Activated T-helper 1 cell treated with anti-CD3 and anti-CD28 coated beads, Interleukin-12 subunit alpha, Interleukin-12 subunit beta, Interleukin-2, Interleukin-4 antibody, amounts not matched to agents 30 ng/mL and 10 ng/mL and 1 ng/mL, durations not matched to agents 14 hours and 24 hours and 36 hours (primary cell): Measurements from ENCODE around the gene FAAP20. TPM values are rescaled to one million over a fixed set of nuclear protein-coding genes. Genes with fewer than 3 reads are reported as not detected.

Source experiments
- DNase-seq: peaks from one replicate; pipeline ENCODE4 v3.0.0; 2021; ENCODE audit warnings: low spot score
- H3K27ac Mint-ChIP-seq: one replicate; pipeline ENCODE4 v1.8.0; 2021; ENCODE audit warnings: mild to moderate bottlenecking, mixed read lengths
- H3K27me3 Mint-ChIP-seq: one replicate; pipeline ENCODE4 v1.8.0; 2022; ENCODE audit warnings: mild to moderate bottlenecking, moderate library complexity, mixed read lengths; ENCODE audit not compliant: insufficient read depth
- H3K36me3 Mint-ChIP-seq: one replicate; pipeline ENCODE4 v1.8.0; 2021; ENCODE audit warnings: low read depth, mixed read lengths
- H3K4me1 Mint-ChIP-seq: one replicate; pipeline ENCODE4 v1.8.0; 2021; ENCODE audit warnings: low read depth, mixed read lengths
- H3K4me3 Mint-ChIP-seq: one replicate; pipeline ENCODE4 v1.8.0; 2021; ENCODE audit warnings: mild to moderate bottlenecking, moderate library complexity, mixed read lengths
- H3K9me3 Mint-ChIP-seq: one replicate; pipeline ENCODE4 v1.8.0; 2021; ENCODE audit warnings: mixed read lengths
- intact Hi-C: fragments of 100-400 bp; cut with micrococcal nuclease; formaldehyde crosslinking; loops from one replicate; pipeline ENCODE4 v1.15.1; 2024
- total RNA-seq: library from RNA; stranded (reverse); gene quantifications from 2 replicates; pipeline ENCODE4 v1.2.3, GENCODE V29; 2022

Gene FAAP20
- total RNA-seq, 1 donor from 2014 or later: 50.5 TPM

GRCh38 chr1:2202843-2203601 lies 8.4 kb upstream of the FAAP20 start:
- no peak overlapping the region for H3K4me3 Mint-ChIP-seq
- DNase-seq: no peak
- H3K4me1 Mint-ChIP-seq: peaks cover 17% of the 10 kb centered on the region
- intact Hi-C loops: loop anchor here (5.0 kb wide), 1 partner anchor 1569 kb away; the partner anchor contains the start of gene SMIM1
- H3K36me3 Mint-ChIP-seq: no peaks in the 10 kb centered on the region
- H3K9me3 Mint-ChIP-seq: no peaks in the 10 kb centered on the region
- no peak overlapping the region for H3K27ac Mint-ChIP-seq
- H3K27me3 Mint-ChIP-seq: no peaks in the 10 kb centered on the region

DNA sequence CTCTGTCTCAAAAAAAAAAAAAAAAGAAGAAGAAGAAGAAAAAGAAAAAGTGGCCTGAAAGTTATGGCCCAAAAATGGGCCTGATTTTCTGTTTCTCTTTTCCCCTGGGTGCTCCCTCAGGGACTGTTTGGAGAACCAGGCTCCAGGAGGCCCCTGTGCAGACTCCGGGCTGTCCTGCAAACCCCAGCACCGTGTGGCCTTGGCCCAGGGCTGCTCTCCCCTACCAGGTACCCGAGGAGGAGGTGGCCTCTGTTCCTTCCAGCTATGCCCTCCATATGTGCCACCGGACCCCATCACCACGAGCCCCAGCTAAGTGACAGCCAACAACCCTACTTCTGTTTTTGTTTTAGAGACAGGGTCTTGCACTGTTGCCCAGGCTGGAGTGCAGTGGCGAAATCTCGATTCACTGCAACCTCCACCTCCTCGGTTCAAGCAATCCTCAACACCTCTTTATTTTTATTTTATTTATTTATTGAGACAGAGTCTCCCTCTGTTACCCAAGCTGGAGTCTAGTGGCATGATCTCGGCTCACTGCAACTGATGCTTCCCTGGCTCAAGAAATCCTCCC lies 7.5 kb upstream of the FAAP20 start:
- H3K27me3 Mint-ChIP-seq: no peaks in the 10 kb centered on the region
- H3K36me3 Mint-ChIP-seq: no peaks in the 10 kb centered on the region
- DNase-seq: no peak
- intact Hi-C loops: loop anchor here (5.0 kb wide), 1 partner anchor 1570 kb away; the partner anchor contains the start of gene SMIM1
- no peaks in the 10 kb centered on the region for H3K9me3 Mint-ChIP-seq
- H3K4me3 Mint-ChIP-seq: no peak overlapping the region
- H3K27ac Mint-ChIP-seq: no peak overlapping the region
- H3K4me1 Mint-ChIP-seq: peaks cover 17% of the 10 kb centered on the region

GRCh38 chr1:2201062-2201461 lies 6.5 kb upstream of the FAAP20 start:
- no peaks in the 10 kb centered on the region for H3K36me3 Mint-ChIP-seq
- H3K9me3 Mint-ChIP-seq: no peaks in the 10 kb centered on the region
- intact Hi-C loops: loop anchor here (5.0 kb wide), 1 partner anchor 1571 kb away; the partner anchor contains the start of gene SMIM1
- H3K27me3 Mint-ChIP-seq: no peaks in the 10 kb centered on the region
- H3K4me1 Mint-ChIP-seq: peaks cover 17% of the 10 kb centered on the region
- no peak overlapping the region for H3K27ac Mint-ChIP-seq
- no peak for DNase-seq
- no peak overlapping the region for H3K4me3 Mint-ChIP-seq

DNA sequence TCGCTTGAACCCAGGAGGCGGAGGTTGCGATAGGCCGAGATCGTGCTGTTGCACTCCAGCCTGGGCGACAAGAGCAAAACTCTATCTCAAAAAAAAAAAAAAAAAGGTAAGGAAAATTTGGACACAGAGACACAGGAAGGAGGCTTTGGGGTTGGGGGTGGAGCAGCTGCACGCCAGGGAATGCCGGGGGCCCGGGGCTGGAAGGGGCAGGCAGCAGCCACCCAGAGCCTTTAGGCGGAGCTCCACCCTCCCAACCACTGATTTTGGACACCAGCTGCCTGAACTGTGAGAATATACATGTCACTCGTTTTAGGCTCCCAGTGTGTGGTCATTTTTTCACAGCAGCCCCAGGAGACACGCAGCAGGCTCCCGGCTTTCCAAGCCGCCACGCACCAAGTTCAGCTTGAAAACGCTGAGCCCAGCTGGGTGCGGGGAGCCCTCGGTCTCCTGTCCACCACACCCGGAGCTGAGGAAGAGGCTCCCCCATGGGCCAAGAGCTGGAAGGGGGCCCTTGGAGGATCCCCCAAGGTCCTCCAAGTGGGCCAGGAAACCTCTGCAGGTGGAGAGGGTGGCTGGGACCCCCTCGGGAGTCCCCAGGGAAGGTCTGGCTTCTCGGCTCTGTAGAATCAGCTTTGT lies 5.9 kb upstream of the FAAP20 start:
- H3K36me3 Mint-ChIP-seq: no peaks in the 10 kb centered on the region
- no peaks in the 10 kb centered on the region for H3K9me3 Mint-ChIP-seq
- H3K27me3 Mint-ChIP-seq: no peaks in the 10 kb centered on the region
- H3K4me1 Mint-ChIP-seq: peaks cover 17% of the 10 kb centered on the region
- no peak overlapping the region for H3K27ac Mint-ChIP-seq
- DNase-seq: no peak
- no peak overlapping the region for H3K4me3 Mint-ChIP-seq
- intact Hi-C loops: loop anchor here (5.0 kb wide), 1 partner anchor 1572 kb away; the partner anchor contains the start of gene SMIM1

DNA sequence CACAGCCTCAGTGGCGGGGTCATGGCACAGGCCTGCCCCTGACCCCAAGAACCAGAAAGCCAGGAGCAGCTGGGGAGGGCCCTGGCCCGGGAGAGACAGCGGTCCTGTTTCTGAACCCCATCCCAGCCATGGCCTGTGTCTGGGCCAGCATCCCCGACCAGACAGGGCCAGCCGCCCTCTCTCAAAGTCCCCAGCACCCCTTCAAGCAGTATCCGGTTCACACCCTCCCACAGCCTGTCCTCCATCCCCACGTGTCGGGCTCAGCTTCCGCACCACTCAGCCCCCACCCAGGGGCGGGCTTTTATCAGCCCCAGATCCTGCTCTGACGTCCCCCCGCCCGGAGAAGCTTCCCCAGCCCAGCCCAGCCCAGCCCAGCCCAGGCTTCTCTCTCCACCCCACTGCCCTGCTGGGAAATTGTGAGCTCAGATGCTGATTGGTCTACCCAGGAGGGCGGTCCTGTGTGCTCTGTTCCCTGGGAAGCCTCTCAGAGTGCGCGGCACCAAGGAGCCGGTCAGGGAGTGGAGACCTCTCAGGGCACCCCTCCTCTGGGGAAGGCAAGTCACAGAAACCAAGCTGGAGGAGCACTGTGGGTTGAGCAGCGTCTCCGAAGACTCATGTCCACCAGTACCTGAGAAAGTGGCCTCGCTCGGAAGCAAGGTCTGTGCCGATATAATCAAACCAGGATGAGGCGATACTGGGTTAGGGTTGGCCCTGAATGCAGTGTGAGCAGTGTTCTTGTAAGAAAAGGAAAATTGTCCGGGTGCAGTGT lies 4.7 kb upstream of the FAAP20 start:
- Mint-ChIP-seq H3K4me1 (peaks cover 17% of the 10 kb centered on the region), H3K4me3 (peak overlapping the region; percentile 91), H3K9me3 (no peaks in the 10 kb centered on the region), H3K27me3 (no peaks in the 10 kb centered on the region), H3K36me3 (no peaks in the 10 kb centered on the region), H3K27ac (peak overlapping the region; percentile 89)
- intact Hi-C loops: loop anchor here (1.0 to 5.0 kb wide), 7 partner anchors 33 to 588 kb away; partner anchors contain the start of genes MORN1 and RER1
- DNase-seq: peak; percentile 82

DNA sequence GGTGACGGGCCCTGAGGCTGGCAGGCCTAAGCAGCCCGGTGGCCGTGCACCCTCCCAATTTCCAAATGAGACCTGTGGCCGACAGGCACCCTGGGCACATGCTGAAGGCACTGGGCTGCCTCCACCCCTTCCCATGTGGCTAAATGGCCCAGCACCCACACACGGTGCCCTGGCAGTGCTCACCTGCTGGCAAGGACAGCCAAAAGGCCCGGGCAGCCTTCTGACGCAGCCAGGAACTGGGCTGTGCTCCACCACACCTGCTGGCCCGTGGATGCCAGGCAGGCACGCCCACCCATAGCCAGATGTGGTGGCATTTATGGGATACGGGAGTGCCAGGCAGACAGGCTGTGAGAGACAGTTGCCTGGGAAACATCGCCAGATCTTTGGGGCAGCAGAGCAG lies 4.0 kb upstream of the FAAP20 start:
- no peaks in the 10 kb centered on the region for H3K27me3 Mint-ChIP-seq
- no peak for DNase-seq
- intact Hi-C loops: loop anchor here (5.0 kb wide), 2 partner anchors 444 to 589 kb away; no protein-coding TSS in a partner anchor
- peaks cover 17% of the 10 kb centered on the region for H3K4me1 Mint-ChIP-seq
- H3K4me3 Mint-ChIP-seq: peak overlapping the region; percentile 91
- peak overlapping the region; percentile 89 for H3K27ac Mint-ChIP-seq
- no peaks in the 10 kb centered on the region for H3K36me3 Mint-ChIP-seq
- H3K9me3 Mint-ChIP-seq: no peaks in the 10 kb centered on the region

DNA sequence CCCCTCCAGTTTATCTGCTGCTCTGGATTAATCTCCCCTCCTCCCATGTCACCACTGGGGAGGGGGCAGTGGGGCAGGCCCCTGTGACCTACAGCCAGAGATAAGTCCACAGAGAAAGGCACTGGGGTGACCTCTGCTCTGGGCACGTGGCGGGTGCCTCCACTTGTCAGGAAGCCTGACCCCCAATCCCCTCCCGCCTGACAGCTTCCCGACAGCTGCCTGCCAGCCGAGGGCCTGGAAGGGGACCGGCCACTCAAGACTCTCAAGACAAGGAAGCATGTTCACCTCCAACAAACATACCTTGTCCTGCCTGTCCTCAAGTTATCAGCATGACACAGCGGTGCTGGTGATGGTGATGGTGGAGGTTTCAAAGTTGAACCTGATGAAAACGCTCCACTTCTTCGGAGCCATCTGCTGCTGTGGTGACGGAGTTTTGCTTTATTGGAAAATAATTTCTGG lies 3.2 kb upstream of the FAAP20 start:
- Mint-ChIP-seq H3K27me3 (no peaks in the 10 kb centered on the region), H3K4me3 (no peak overlapping the region), H3K36me3 (no peaks in the 10 kb centered on the region), H3K9me3 (no peaks in the 10 kb centered on the region), H3K27ac (peak overlapping the region; percentile 23), H3K4me1 (peaks cover 17% of the 10 kb centered on the region)
- intact Hi-C loops: loop anchor here (5.0 kb wide), 2 partner anchors 445 to 590 kb away; no protein-coding TSS in a partner anchor
- DNase-seq: no peak

GRCh38 chr1:2196901-2197638 lies 2.5 kb upstream of the FAAP20 start:
- Mint-ChIP-seq H3K27ac (no peak overlapping the region), H3K4me1 (peaks cover 17% of the 10 kb centered on the region), H3K9me3 (no peaks in the 10 kb centered on the region), H3K36me3 (no peaks in the 10 kb centered on the region), H3K27me3 (no peaks in the 10 kb centered on the region), H3K4me3 (no peak overlapping the region)
- DNase-seq: no peak
- intact Hi-C loops: loop anchor here (5.0 kb wide), 2 partner anchors 445 to 590 kb away; no protein-coding TSS in a partner anchor

DNA sequence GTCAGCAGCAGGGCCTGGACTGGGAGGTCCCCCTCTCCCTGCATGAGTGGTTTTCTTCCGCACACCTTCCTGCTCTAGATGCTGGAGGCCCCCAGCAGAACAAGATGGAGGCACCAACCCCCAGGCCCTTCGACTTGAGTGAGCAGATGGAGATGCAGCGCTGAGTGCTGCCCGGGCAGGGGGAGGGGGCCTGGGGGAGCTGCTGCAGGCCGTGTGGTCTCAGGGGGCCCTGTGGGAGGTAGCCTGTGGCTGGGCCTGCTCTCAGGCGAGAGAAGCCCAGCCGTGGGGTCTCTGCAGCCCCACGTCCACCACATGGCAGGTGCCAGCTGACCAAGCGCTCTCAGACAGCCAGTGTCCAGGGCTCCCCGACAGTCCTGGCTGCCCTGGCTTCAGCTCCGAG lies 1.2 kb upstream of the FAAP20 start:
- DNase-seq: no peak
- no peaks in the 10 kb centered on the region for H3K27me3 Mint-ChIP-seq
- no peaks in the 10 kb centered on the region for H3K9me3 Mint-ChIP-seq
- peaks cover 21% of the 10 kb centered on the region for H3K4me1 Mint-ChIP-seq
- intact Hi-C loops: loop anchor here (1.0 to 5.0 kb wide), 10 partner anchors 9 to 592 kb away; partner anchors contain the start of genes MORN1, PRXL2B and RER1
- no peak overlapping the region for H3K27ac Mint-ChIP-seq
- no peak overlapping the region for H3K4me3 Mint-ChIP-seq
- H3K36me3 Mint-ChIP-seq: no peaks in the 10 kb centered on the region

- H3K27ac Mint-ChIP-seq: peak overlapping the region; percentile 90
- DNase-seq: peak; percentile 88
These were observed 514 bp upstream of the FAAP20 start for GRCh38 chr1:2194898-2195673.

More at GRCh38 chr1:2194898-2195673, 514 bp upstream of the FAAP20 start:
- intact Hi-C loops: loop anchor here (1.0 to 5.0 kb wide), 11 partner anchors 9 to 592 kb away; partner anchors contain the start of genes MORN1, PRXL2B and RER1
- Mint-ChIP-seq H3K4me3 (peak overlapping the region; percentile 84), H3K4me1 (peaks cover 20% of the 10 kb centered on the region), H3K27me3 (no peaks in the 10 kb centered on the region), H3K9me3 (no peaks in the 10 kb centered on the region), H3K36me3 (no peaks in the 10 kb centered on the region)
